ENCODE results near the gene KLHL29.

KLHL29 gene

GRCh38 chr2:23540804-23541360 lies 155.9 kb downstream of the KLHL29 start:
- H3K4me3 ChIP-seq (ENCODE audit: low read length), result no peak overlapping the region
- no peaks in the 10 kb centered on the region for H3K4me1 ChIP-seq (ENCODE audit: control insufficient read depth, low read length)
- peaks cover 5% of the 10 kb centered on the region; the same call in 1 of the 2 replicates for H3K27me3 ChIP-seq (ENCODE audit: control insufficient read depth, low read length)
- no peak overlapping the region for H3K4me2 ChIP-seq (ENCODE audit: low read length)
- no peaks in the 10 kb centered on the region for H3K79me2 ChIP-seq (ENCODE audit: control insufficient read depth, low read length)
- H4K20me1 ChIP-seq (ENCODE audit: control insufficient read depth, insufficient read depth, low read depth, low read length), result 0 out of 2 replicates have a peak, but pooled peaks cover 2% of the 10 kb centered on the region
- TF ChIP-seq EZH2phosphoT487 (IDR thresholded peaks at IDR 0.05; ENCODE audit: borderline replicate concordance, low read length), result no peak
- TF ChIP-seq CTCF (IDR thresholded peaks at IDR 0.05; ENCODE audit: low read depth, low read length, poor library complexity, severe bottlenecking), result no peak
- H3K9me2 ChIP-seq (replicated peaks; ENCODE audit: control insufficient read depth, low read length), result no peaks in the 10 kb centered on the region
- H3F3A ChIP-seq (ENCODE audit: control insufficient read depth, insufficient read depth), result no peaks in the 10 kb centered on the region
- H3K27ac ChIP-seq (ENCODE audit: low read depth, low read length), result no peak overlapping the region
- no peaks in the 10 kb centered on the region for H3K36me3 ChIP-seq (ENCODE audit: control insufficient read depth, low read length)
- H3K9me3 ChIP-seq (ENCODE audit: control insufficient read depth, insufficient read depth, low read length), result no peaks in the 10 kb centered on the region

DNA sequence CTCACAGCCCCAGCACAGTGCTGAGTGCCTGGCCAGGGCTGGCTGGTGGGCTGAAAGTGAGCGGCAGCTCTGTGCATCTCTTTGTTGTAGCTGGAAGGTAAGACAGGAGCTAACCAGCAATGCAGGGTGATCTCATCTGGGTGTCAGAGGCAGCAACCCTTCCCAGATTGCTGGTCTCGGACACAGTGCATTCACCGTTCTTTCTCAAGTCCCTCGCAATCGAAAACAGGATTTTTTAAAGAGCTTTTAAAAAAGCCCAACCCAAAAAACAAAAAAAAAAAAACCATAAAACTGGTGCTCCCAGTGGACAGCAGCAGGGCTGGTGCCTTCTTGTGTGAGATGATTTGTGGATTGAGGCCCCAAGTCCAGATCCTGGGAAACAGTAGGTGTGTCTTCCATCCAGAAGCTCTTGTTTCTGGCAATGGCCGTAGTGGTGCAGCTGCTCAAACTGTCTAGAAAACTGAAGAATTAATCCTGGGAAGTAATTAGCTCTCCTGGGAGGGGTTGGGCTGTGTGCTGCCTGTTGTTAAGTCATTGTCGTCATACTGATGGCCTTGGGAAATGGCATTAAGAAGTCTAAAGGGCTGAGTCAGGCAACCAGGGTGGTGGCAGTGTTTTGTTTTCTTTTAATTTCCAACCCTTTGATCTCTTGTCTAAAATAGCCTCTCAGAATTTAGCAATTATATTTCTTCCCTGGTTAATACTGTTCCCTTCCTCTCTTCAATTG lies 156.7 kb downstream of the KLHL29 start:
- Histone ChIP-seq H3K9me3 (ENCODE audit: control insufficient read depth, insufficient read depth, low read length) (no peaks in the 10 kb centered on the region), H4K20me1 (ENCODE audit: control insufficient read depth, insufficient read depth, low read depth, low read length) (0 out of 2 replicates have a peak, but pooled peaks cover 2% of the 10 kb centered on the region), H3K79me2 (ENCODE audit: control insufficient read depth, low read length) (no peaks in the 10 kb centered on the region), H3K27me3 (ENCODE audit: control insufficient read depth, low read length) (peaks cover 5% of the 10 kb centered on the region; the same call in 1 of the 2 replicates), H3K9me2 (replicated peaks; ENCODE audit: control insufficient read depth, low read length) (no peaks in the 10 kb centered on the region), H3K36me3 (ENCODE audit: control insufficient read depth, low read length) (no peaks in the 10 kb centered on the region), H3F3A (ENCODE audit: control insufficient read depth, insufficient read depth) (no peaks in the 10 kb centered on the region), H3K4me3 (ENCODE audit: low read length) (no peak overlapping the region), H3K4me1 (ENCODE audit: control insufficient read depth, low read length) (no peaks in the 10 kb centered on the region), H3K27ac (ENCODE audit: low read depth, low read length) (no peak overlapping the region), H3K4me2 (ENCODE audit: low read length) (no peak overlapping the region)
- TF ChIP-seq CTCF (IDR thresholded peaks at IDR 0.05; ENCODE audit: low read depth, low read length, poor library complexity, severe bottlenecking) (no peak), EZH2phosphoT487 (IDR thresholded peaks at IDR 0.05; ENCODE audit: borderline replicate concordance, low read length) (no peak)

DNA sequence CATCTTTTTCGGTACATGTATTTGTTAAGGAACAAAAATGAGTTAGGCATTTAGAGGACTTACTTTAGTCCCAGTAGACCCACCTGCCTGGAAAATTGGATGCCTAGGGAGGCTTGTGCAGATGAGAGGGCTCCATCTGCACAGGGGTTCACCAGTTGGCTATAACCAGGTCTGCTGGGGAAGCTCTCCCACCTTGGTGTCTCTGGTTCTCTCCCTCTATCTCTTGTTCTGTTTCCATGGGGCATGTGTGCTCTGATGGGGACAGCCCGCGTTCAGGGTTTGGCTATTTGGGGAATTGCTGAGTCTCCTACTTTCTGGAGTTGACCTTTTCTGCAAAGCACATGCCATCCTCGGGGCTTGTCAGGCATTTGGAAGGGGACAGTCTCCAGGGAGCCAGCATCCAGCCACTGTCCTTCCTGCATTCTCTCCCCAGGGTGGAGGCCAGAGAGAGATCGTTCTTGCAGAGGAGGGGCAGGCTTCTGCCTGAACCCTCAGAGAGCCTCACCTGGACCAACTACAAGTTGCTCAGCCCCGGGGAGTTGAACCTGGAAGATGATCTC lies 157.3 kb downstream of the KLHL29 start:
- Histone ChIP-seq H3K9me3 (ENCODE audit: control insufficient read depth, insufficient read depth, low read length) (no peaks in the 10 kb centered on the region), H3K27me3 (ENCODE audit: control insufficient read depth, low read length) (peaks cover 5% of the 10 kb centered on the region; the same call in 1 of the 2 replicates), H4K20me1 (ENCODE audit: control insufficient read depth, insufficient read depth, low read depth, low read length) (no peaks in the 10 kb centered on the region), H3K4me2 (ENCODE audit: low read length) (no peak overlapping the region), H3K4me1 (ENCODE audit: control insufficient read depth, low read length) (no peaks in the 10 kb centered on the region), H3K36me3 (ENCODE audit: control insufficient read depth, low read length) (no peaks in the 10 kb centered on the region), H3F3A (ENCODE audit: control insufficient read depth, insufficient read depth) (no peaks in the 10 kb centered on the region), H3K4me3 (ENCODE audit: low read length) (no peak overlapping the region), H3K9me2 (replicated peaks; ENCODE audit: control insufficient read depth, low read length) (no peaks in the 10 kb centered on the region), H3K27ac (ENCODE audit: low read depth, low read length) (no peak overlapping the region), H3K79me2 (ENCODE audit: control insufficient read depth, low read length) (no peaks in the 10 kb centered on the region)
- TF ChIP-seq CTCF (IDR thresholded peaks at IDR 0.05; ENCODE audit: low read depth, low read length, poor library complexity, severe bottlenecking), result no peak
- TF ChIP-seq EZH2phosphoT487 (IDR thresholded peaks at IDR 0.05; ENCODE audit: borderline replicate concordance, low read length), result no peak
